GM19023 (cell line): ENCODE data around the gene CHRNA10.

Experiments
- ATAC-seq: cut with Tn5 transposase; IDR thresholded peaks from one replicate; pipeline ENCODE4 v1.9.1; 2021; ENCODE audit warnings: mild to moderate bottlenecking, moderate library complexity; ENCODE audit not compliant: unreplicated experiment

The CHRNA10 gene, protein sequence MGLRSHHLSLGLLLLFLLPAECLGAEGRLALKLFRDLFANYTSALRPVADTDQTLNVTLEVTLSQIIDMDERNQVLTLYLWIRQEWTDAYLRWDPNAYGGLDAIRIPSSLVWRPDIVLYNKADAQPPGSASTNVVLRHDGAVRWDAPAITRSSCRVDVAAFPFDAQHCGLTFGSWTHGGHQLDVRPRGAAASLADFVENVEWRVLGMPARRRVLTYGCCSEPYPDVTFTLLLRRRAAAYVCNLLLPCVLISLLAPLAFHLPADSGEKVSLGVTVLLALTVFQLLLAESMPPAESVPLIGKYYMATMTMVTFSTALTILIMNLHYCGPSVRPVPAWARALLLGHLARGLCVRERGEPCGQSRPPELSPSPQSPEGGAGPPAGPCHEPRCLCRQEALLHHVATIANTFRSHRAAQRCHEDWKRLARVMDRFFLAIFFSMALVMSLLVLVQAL

DNA sequence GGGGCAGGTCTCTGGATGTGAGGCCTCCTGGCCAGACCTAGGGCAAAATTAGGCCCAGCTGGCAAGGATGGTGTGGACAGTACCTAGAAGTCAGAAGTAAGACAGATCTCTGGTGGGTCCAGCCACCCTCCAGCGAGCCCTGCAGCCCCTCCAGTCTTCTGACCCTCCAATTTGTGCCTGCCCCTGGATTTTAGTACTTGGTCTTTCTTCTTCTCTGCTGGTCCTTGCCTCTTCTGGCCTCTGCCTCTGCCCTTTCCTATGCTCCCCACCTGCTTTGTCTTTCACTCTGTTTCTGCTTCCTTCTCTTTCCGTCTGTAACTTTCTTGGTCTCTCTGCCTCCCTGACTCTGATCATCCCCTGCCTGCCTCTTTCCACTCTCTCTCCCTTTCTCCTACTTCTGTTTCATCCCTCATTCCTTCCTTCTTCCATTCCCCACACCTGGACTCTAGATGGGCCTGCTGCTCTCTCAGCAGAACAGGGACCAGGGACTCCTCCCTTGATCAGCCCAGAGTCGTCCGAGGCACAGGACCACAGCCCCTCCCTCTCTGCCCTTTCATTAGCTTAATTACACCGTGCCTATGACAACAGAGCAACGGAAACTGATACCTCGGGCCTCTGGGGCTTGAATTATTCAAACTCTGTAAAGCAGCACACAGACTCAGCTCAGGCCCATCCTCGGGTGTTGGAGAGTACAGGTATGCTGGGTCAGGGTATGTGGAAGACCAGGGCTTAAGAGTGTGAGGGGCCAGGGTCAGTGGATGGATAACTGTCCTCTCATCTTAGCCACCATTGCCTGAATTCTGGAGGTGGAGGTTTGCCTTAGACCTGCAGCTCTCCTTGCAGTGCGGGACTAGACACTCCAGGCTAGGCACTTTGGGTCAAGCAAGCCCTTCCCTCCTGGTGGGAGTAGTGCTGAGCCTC is at the start of gene CHRNA10:
CHRNA10 (minus strand) TSS at position 51 of the 921 bp plus-strand sequence. CDS start 72 bp downstream, outside the sequence.
- no peak for ATAC-seq

DNA sequence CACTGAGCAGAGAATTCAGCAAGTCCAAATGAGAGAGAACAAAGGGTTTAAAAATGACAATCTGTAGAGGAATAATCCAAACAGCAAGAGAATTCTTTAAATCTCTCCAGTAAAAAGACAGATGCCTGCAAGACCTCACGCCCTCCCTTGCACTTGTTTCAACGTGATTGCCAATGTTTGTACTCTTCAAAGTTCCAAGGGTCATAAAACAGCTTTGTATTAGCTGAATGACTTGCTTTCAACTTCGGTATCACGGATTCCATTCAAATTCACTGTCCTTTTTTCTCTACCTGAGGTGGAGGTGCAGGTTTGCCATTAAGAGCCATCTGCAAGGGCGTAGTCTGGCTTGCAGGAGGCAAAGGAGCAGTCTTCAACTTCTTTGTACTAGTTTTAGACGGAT is 41.1 kb upstream of the CHRNA10 start:
- no peak for ATAC-seq

DNA sequence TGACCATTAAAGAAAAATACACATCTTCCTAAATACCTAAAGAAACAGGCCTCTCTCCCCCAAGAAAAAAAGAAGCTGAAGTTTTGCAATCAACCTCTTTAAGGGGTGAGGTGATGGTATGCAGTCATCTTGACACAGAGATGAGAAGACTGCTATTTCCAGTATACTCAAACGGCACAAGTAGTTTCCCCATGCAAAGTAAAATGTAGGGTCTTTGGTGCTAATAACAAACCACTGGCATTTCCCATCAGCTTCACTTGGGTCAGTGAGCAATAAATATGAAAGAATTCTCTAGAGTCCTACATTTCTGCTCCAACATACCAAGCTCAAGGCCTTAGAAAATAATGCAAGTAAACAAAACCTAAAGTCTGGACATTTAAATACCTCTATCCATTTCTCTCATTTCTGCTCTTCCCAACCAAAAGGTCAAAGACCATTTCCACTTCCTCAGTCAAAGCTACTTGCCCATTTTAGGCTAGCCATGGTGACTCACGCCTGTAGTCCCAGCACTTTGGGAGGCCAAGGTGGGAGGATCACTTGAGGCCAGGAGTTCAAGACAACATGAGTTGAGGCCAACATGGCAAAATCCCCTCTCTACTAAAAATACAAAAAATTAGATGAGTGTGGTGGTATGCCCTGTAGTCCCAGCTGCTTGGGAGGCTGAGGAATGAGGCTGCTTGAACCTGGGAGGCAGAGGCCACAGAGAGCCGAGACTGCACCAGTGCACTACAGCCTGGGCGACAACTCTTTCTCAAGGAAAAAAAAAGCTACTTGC is 39.5 kb upstream of the CHRNA10 start:
- no peak for ATAC-seq

DNA sequence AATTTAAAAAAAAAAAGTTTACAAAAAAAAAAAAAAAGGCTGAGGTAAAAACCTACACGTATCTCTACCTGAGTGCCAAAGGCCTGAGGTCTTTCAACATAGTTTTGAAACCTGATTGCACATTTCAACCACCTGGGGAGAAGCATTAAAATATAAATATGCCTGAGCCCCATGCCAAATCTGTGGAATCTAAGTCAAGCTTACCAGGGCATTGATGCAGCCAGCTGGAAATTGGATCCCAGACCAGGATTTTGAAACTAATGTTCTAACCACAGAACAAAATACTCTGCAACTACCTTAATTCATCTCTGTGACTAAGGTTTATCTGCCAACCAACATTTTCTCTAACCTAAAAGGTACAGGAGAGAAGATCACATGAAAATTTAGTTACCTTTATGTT is 38.8 kb upstream of the CHRNA10 start:
- ATAC-seq: no peak

DNA sequence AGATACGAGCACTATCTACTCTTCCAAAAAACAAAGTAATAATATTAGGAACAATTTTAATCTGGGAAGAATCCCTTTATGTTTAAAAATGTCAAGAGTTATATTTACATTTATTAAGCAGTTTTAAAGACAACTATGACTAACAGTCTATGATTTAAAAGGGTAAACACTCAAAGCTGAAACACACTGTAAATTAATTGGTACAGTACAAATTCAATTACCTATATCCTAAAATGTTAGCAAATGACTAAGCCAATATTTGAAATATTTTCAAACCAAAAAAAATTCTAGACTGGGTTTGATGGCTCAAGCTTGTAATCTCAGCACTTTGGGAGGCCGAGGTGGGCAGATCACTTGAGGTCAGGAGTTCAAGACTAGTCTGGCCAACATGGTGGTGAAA is 36.0 kb upstream of the CHRNA10 start:
- no peak for ATAC-seq

DNA sequence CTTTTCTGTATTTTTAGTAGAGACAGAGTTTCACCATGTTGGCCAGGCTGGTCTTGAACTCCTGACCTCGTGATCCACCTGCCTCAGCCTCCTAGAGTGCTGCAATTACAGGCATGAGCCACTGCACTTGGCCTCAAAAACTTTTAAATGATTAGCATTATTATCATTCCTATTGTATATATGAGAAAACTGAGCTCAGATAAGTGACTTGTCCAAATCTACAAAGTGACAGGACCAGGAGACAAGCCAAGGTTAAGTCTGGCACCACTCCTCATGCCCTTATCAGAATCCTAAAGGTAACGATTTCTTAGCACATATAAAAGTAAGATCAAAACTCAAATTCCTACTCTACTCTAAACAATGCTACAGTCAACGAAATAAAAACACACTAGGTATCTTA is 32.2 kb upstream of the CHRNA10 start:
- ATAC-seq: no peak

DNA sequence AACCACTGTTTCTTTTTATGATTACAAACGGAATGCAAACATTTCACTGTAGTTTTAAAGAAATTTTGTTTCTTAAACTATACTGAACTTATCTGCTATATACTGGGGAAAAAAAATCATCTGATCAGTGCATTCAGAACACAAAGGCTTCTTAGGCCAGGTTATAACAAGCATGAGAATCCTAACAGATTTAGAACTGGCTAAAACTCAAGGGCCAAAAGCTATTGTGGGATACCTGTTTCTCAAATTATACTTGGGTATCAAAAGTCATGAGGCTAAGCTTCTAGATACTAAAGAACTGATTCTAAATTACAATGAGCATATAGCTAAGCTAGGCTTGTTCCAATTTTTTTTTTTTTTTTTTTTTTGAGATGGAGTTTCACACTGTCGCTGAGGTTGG is 29.7 kb upstream of the CHRNA10 start:
- no peak for ATAC-seq

DNA sequence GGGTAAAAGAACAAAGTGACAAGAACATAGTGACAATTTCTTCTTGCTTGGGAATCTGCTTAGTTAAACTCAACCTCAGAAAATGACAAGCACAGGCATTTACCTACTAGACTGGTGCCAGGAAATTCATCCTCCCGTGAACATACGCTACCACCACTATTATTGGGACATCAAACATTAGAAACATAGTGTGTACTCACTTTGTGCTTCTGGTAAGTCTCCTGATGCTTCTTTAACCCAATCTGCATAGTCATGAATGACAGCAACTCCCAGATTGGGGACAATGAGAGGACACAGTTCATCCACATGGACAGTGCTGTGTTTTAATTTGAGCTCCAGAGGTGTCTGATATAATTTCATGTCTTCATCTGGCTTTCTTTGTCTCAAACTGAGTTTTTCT is 29.2 kb upstream of the CHRNA10 start:
- no peak for ATAC-seq

DNA sequence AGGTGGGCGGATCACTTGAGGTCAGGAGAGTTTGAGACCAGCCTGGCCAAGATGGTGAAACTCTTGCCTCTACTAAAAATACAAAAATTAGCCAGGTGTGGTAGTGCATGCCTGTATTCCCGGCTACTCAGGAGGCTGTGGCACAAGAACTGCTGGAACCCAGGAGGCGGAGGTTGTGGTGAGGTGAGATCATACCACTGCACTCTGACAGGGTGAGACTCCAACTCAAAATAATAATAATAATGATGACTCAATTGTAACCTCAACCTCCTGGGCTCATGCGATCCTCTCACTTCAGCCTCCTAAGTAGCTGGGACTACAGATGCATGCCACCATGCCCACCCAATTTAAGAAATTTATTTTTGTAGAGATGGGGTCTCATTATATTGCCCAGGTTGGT is 15.6 kb upstream of the CHRNA10 start:
- ATAC-seq: no peak

DNA sequence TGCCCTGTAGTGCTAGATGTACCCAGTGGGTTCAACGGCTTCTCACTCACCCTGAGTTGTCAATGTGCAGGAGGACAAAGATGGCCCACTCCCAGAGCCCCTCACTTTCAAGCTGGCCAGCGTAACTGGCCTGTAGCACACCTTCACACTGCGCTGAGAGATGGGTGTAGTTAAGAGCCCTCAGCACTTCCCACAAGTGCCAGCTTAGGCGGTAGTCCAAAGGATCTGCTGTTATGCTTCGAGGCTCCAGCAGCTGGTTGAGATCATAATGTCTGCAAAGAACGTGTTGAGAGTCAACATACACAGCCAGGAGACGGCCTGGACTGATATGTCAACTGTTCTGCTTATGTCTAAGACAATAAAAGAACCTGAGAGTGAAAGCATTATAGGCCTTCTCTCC is 14.7 kb upstream of the CHRNA10 start:
- no peak for ATAC-seq

DNA sequence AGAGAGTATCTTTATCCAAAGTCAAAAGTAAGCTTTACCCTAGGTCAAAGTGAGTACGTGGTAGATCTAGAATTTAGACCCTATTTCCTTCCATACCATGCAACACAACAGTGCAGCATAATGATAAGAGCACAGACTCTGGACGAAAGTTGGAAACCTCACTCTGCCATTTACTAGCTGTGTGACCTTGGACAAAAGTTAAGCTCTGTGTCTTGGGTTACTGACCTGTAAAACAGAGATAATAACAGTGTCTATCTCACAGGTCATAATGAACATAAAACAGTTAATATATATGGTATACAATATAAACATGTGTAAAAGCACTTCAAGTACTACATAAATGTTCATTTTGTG is 13.6 kb upstream of the CHRNA10 start:
- no peak for ATAC-seq

DNA sequence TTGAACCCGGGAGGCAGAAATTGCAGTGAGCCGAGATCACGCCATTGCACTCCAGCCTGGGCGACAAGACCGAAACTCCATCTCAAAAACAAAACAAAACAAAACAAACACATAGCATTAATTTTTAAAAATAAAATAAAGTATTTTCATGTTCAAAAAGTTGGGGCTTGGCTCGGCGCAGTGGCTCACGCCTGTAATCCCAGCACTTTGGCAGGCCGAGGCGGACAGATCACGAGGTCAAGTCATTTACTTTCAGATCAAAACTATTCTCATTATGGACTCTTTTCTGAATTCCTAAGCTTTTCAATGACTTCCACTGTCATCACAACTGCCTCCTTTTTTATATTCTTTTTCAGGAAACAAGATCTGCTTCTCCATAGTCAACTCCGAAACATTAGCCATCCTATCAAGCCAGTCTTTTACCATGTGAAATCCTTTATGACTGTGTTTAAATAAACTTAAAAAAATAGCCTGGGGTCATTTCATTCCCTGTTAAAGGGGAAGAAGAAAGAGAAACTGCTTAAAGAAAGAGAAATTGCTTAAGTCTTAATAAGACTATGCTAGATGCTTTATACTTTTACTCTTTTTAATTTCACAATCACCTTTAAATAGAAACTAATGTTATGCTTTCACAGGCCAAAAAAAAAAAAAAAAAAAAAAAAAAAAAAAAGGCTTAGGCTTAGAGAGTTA is 13.1 kb upstream of the CHRNA10 start:
- ATAC-seq: no peak

DNA sequence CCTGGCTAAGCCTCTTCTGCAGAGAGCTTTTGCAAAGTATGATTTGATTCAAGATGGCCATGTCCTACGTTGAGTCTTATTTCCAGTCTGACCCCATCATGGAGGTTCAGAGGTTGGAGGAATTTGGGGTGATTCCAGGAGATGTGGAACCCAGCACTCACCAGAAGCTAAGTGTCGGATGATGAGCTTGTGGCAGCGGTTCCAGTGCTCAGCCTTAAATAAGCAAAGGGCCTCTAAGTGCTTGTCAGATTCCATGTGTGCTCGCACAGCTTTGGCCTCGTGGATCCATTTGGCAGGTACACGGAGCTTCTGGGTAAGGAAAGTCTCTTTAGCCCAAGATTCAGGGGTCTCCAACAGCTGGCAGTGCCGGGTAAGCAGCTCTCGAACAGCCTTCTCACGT is 11.9 kb upstream of the CHRNA10 start:
- ATAC-seq: no peak

DNA sequence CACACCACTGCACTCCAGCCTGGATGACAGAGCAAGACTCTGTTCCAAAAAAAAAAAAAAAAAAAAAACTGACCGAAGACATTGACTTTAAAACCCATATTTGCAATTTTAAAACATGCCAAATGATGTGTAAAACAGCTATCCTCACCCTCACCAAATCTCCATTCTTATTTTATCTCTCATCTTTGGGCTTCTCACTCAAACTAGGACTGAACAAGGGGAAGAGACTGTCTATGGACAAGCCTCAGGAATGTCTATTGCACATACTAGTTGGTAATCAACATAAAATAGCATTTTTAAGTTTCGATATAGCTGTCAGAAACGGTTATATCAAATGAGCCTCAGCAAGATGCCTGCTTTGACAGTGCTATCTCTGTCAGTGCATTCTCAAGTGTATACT is 7.9 kb upstream of the CHRNA10 start:
- no peak for ATAC-seq

DNA sequence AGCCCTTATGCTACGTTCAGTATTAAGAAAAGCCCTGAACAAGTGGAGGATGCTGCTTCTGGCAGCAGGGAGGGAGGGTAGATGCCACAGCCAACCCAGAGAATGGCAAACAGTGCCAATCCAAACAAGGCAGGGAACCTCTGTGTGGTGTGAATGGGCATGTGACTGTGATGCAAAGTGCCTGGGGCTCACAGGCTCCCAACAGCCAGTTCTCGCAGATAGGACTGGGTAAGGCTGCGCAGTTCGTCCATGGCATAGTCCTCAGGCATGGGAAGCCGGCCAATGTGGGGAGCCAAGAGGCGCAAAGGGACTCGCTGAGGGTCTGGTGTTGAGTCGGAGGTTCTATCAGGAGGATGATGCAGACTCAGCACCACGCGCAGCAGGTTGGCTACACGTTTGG is 4.8 kb upstream of the CHRNA10 start:
- ATAC-seq: no peak

DNA sequence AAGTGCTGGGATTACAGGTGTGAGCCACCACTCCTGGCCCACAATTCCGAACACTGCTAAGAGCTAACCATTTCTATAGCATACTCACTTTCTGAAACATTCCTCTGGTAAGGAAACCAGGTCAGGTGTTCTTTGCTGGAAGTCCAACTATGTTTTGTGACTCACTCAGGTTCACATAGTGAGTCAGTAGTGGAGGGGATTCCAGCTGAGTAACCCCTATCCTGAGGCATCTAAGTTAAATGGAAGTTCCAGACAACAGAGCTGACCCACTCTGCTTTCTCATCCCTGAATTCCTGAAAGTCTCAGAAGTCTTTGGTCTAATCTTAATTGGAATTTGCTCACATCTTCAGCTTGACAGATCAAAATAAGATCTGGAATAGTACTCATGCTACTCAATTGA is 3.0 kb upstream of the CHRNA10 start:
- ATAC-seq: no peak

DNA sequence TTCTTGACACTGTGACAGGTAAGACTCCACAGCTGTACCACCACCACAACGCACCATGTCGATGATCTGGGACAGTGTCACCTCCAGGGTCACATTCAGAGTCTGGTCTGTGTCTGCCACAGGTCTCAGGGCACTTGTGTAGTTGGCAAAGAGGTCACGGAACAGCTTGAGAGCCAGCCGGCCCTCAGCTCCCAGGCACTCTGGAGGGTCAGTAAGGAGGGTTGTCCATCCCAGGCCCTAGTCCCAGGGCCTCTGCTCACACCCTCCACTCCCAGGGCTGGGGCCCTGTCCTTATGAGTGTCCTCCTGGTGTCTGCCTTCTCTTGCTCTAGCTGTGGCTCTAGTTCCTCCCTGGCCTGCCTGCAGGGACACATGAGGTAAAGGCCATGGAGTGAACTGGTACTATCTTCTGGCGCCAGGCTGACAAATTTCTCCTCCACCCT is 1.4 kb downstream of the CHRNA10 start:
- ATAC-seq: no peak

DNA sequence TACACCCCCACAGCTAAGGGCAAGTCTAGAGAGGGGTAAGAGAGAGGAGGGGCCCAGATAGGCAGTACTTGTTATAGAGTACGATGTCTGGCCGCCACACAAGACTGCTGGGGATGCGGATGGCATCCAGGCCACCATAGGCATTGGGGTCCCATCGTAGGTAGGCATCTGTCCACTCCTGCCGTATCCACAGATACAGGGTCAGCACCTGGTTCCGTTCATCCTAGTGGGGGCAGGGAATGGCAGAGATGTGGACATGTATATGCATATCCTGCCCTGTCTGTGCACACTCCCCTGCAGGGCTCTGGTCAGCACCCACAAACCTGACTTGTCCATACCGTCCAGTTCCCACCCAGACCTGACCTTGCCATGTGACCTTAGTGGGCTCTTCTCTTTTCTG is 2.1 kb downstream of the CHRNA10 start:
- ATAC-seq: no peak

DNA sequence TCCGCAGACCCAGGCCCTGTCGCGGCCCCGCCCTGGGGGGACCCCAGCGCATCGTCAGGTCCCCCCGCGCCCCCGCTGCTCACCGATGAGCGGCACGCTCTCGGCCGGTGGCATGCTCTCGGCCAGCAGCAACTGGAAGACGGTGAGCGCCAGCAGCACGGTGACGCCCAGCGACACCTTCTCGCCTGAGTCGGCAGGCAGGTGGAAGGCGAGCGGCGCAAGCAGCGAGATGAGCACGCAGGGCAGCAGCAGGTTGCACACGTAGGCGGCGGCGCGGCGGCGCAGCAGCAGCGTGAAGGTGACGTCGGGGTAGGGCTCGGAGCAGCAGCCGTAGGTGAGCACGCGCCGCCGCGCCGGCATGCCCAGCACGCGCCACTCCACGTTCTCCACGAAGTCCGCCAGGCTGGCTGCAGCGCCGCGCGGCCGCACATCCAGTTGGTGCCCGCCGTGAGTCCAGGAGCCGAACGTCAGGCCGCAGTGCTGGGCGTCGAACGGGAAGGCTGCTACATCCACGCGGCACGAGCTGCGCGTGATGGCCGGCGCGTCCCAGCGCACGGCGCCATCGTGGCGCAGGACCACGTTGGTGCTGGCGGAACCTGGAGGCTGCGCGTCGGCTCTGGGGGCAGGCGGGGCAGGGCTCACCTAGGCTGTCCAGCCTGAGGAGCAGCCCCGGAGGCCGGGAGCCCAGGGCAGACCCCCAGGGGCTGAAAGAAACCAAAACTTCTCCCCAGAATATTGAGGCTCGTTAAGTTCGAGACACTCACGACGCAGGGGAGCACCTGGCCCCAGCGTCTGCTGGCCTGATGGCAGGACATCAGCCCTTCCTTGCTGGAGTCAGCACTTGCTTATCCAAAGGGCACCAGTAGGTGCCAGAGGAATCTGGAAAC is 3.8 kb downstream of the CHRNA10 start:
- ATAC-seq: no peak
